WTC11 (cell line): Measurements from ENCODE around the gene MTX1. TPM values are rescaled to one million over a fixed set of nuclear protein-coding genes. Genes with fewer than 3 reads are reported as not detected.
A peak's percentile ranks its signal among the peaks of the same experiment; 100 is the strongest.

Experiments
- ATAC-seq: fragments of 200-7000 bp; cut with Tn5 transposase; 2 replicates; pipeline ENCODE4 v1.10.0; 2021; ENCODE audit warnings: mild to moderate bottlenecking, moderate library complexity
- CTCF ChIA-PET: fragments of 300-600 bp; sonication (Branson Sonifier 250); formaldehyde crosslinking; loops from one replicate; lab custom pipeline; 2021; ENCODE audit warnings: antibody characterized with exemption; lab: Charles Lee
- POLR2A ChIA-PET: fragments of 350-600 bp; sonication (Branson Sonifier 250); formaldehyde crosslinking; loops from one replicate; lab custom pipeline; 2021; ENCODE audit warnings: antibody characterized with exemption; lab: Charles Lee
- DNase-seq: peaks from one replicate; pipeline ENCODE4 v3.0.0; 2021; ENCODE audit warnings: low spot score
- H3K27ac Mint-ChIP-seq: 2 replicates; pipeline ENCODE4 v1.8.0; 2021; ENCODE audit warnings: mixed read lengths
- H3K27me3 Mint-ChIP-seq: 2 replicates; pipeline ENCODE4 v1.8.0; 2021; ENCODE audit warnings: low read depth, mild to moderate bottlenecking, moderate library complexity, mixed read lengths
- H3K36me3 Mint-ChIP-seq: 2 replicates; pipeline ENCODE4 v1.8.0; 2021; ENCODE audit warnings: mixed read lengths
- H3K4me1 Mint-ChIP-seq: 2 replicates; pipeline ENCODE4 v1.8.0; 2022; ENCODE audit warnings: mixed read lengths
- H3K4me3 Mint-ChIP-seq: 2 replicates; pipeline ENCODE4 v1.8.0; 2021; ENCODE audit warnings: mild to moderate bottlenecking, moderate library complexity, mixed read lengths
- H3K9me3 Mint-ChIP-seq: 2 replicates; pipeline ENCODE4 v1.8.0; 2021; ENCODE audit warnings: mixed read lengths
- ATF1 ChIP-seq: sonication (generic); formaldehyde crosslinking; IDR thresholded peaks from 2 replicates; pipeline ENCODE4 v1.8.1; 2023; ENCODE audit warnings: mild to moderate bottlenecking, moderate library complexity, missing genetic modification reagents
- CDX4 ChIP-seq: fragments of 250-450 bp; sonication (Bioruptor Pico); IDR thresholded peaks from 2 replicates; pipeline ENCODE4 v1.9.0; 2021; ENCODE audit warnings: moderate library complexity, mild to moderate bottlenecking, inconsistent platforms, borderline replicate concordance
- CTCF ChIP-seq: fragments of 200-600 bp; IDR thresholded peaks from 2 replicates; pipeline ENCODE4 v1.8.0; 2022; ENCODE audit warnings: antibody characterized with exemption
- EMX1 ChIP-seq: fragments of 250-450 bp; sonication (Bioruptor Pico); IDR thresholded peaks from 2 replicates; pipeline ENCODE4 v1.8.0; 2021; ENCODE audit warnings: mild to moderate bottlenecking
- ETV6 ChIP-seq: sonication (generic); formaldehyde crosslinking; IDR thresholded peaks from 2 replicates; pipeline ENCODE4 v1.8.1; 2022; ENCODE audit warnings: mild to moderate bottlenecking, missing genetic modification reagents
- FOXJ3 ChIP-seq: sonication (generic); formaldehyde crosslinking; IDR thresholded peaks from 2 replicates; pipeline ENCODE4 v1.9.0; 2021; ENCODE audit warnings: missing genetic modification reagents, mild to moderate bottlenecking, borderline replicate concordance
- NFATC4 ChIP-seq: fragments of 250-450 bp; sonication (Bioruptor Pico); IDR thresholded peaks from 2 replicates; pipeline ENCODE4 v1.9.0; 2021; ENCODE audit warnings: mild to moderate bottlenecking
- PRRX2 ChIP-seq: fragments of 250-450 bp; sonication (Bioruptor Pico); IDR thresholded peaks from 2 replicates; pipeline ENCODE4 v1.8.0; 2021; ENCODE audit warnings: mild to moderate bottlenecking
- ZNF263 ChIP-seq: sonication (generic); formaldehyde crosslinking; IDR thresholded peaks from 2 replicates; pipeline ENCODE4 v1.8.1; 2022; ENCODE audit warnings: low read depth, mild to moderate bottlenecking, moderate library complexity, missing genetic modification reagents
- ZNF425 ChIP-seq: fragments of 250-450 bp; sonication (Bioruptor Pico); conservative IDR thresholded peaks from 2 replicates; pipeline ENCODE4 v1.9.0; 2021; ENCODE audit warnings: mild to moderate bottlenecking
- total RNA-seq: library from RNA; stranded (reverse); gene quantifications from 3 replicates; pipeline ENCODE4 v1.2.3, GENCODE V29; 2021
- TF ChIP-seq, protein P1 (sequence below): sonication (generic); formaldehyde crosslinking; IDR thresholded peaks from 2 replicates; pipeline ENCODE4 v1.8.0; 2022; ENCODE audit warnings: mild to moderate bottlenecking, missing genetic modification reagents
- TF ChIP-seq, protein P2 (sequence below): sonication (generic); formaldehyde crosslinking; IDR thresholded peaks from 2 replicates; pipeline ENCODE4 v1.8.1; 2023; ENCODE audit warnings: mild to moderate bottlenecking, missing genetic modification reagents, moderate library complexity
- TF ChIP-seq, protein P3 (sequence below): sonication (generic); formaldehyde crosslinking; IDR thresholded peaks from 2 replicates; pipeline ENCODE4 v1.8.1; 2023; ENCODE audit warnings: mild to moderate bottlenecking, moderate library complexity, missing genetic modification reagents
- TF ChIP-seq, protein P4 (sequence below): fragments of 250-450 bp; sonication (Bioruptor Pico); IDR thresholded peaks from 2 replicates; pipeline ENCODE4 v1.8.0; 2021; ENCODE audit warnings: mild to moderate bottlenecking

MTX1 gene
- total RNA-seq, 1 experiment from 2014 or later = 62.8 TPM

- no peak overlapping the region for H3K4me3 Mint-ChIP-seq
- peaks cover 19% of the 10 kb centered on the region for H3K4me1 Mint-ChIP-seq
- peaks cover 30% of the 10 kb centered on the region for H3K36me3 Mint-ChIP-seq
- TF ChIP-seq, protein P1, sequence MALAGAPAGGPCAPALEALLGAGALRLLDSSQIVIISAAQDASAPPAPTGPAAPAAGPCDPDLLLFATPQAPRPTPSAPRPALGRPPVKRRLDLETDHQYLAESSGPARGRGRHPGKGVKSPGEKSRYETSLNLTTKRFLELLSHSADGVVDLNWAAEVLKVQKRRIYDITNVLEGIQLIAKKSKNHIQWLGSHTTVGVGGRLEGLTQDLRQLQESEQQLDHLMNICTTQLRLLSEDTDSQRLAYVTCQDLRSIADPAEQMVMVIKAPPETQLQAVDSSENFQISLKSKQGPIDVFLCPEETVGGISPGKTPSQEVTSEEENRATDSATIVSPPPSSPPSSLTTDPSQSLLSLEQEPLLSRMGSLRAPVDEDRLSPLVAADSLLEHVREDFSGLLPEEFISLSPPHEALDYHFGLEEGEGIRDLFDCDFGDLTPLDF (CRISPR knock-in tag) = no peak
- TF ChIP-seq, protein P2, sequence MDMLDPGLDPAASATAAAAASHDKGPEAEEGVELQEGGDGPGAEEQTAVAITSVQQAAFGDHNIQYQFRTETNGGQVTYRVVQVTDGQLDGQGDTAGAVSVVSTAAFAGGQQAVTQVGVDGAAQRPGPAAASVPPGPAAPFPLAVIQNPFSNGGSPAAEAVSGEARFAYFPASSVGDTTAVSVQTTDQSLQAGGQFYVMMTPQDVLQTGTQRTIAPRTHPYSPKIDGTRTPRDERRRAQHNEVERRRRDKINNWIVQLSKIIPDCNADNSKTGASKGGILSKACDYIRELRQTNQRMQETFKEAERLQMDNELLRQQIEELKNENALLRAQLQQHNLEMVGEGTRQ (CRISPR knock-in tag) = no peak
- TF ChIP-seq PRRX2 (peak; percentile 74), FOXJ3 (CRISPR knock-in tag) (no peak), EMX1 (peak; percentile 70), ZNF263 (CRISPR knock-in tag) (peak; percentile 55; the same call in 1 of the 2 replicates), CTCF (0 out of 2 replicates have a peak, but pooled peaks have one; percentile 13), ZNF425 (CRISPR knock-in tag) (0 out of 2 replicates have a peak, but pooled peaks have one; percentile 25), ETV6 (CRISPR knock-in tag) (0 out of 2 replicates have a peak, but pooled peaks have one; percentile 24), NFATC4 (CRISPR knock-in tag) (0 out of 2 replicates have a peak, but pooled peaks have one; percentile 12), CDX4 (CRISPR knock-in tag) (no peak), ATF1 (no peak)
- TF ChIP-seq, protein P3, sequence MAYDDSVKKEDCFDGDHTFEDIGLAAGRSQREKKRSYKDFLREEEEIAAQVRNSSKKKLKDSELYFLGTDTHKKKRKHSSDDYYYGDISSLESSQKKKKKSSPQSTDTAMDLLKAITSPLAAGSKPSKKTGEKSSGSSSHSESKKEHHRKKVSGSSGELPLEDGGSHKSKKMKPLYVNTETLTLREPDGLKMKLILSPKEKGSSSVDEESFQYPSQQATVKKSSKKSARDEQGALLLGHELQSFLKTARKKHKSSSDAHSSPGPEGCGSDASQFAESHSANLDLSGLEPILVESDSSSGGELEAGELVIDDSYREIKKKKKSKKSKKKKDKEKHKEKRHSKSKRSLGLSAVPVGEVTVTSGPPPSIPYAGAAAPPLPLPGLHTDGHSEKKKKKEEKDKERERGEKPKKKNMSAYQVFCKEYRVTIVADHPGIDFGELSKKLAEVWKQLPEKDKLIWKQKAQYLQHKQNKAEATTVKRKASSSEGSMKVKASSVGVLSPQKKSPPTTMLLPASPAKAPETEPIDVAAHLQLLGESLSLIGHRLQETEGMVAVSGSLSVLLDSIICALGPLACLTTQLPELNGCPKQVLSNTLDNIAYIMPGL (CRISPR knock-in tag) = 0 out of 2 replicates have a peak, but pooled peaks have one; percentile 13
- TF ChIP-seq, protein P4, sequence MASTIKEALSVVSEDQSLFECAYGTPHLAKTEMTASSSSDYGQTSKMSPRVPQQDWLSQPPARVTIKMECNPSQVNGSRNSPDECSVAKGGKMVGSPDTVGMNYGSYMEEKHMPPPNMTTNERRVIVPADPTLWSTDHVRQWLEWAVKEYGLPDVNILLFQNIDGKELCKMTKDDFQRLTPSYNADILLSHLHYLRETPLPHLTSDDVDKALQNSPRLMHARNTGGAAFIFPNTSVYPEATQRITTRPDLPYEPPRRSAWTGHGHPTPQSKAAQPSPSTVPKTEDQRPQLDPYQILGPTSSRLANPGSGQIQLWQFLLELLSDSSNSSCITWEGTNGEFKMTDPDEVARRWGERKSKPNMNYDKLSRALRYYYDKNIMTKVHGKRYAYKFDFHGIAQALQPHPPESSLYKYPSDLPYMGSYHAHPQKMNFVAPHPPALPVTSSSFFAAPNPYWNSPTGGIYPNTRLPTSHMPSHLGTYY (CRISPR knock-in tag) = 0 out of 2 replicates have a peak, but pooled peaks have one; percentile 66
- H3K27ac Mint-ChIP-seq = no peak overlapping the region
- H3K27me3 Mint-ChIP-seq = peaks cover 9% of the 10 kb centered on the region
- ChIA-PET POLR2A (interaction anchor here (1.1 to 1.5 kb wide), 3 partner anchors 10 to 118 kb away, joined by 3 to 5 read pairs (median 4); no protein-coding TSS in a partner anchor), CTCF (interaction anchor here (0.6 to 4.8 kb wide), 12 partner anchors 10 to 523 kb away, joined by 3 to 51 read pairs (median 10); partner anchors contain the start of genes ADAM15, KRTCAP2, RUSC1 and TRIM46)
- DNase-seq (no peak), ATAC-seq (no peak)
- H3K9me3 Mint-ChIP-seq = no peaks in the 10 kb centered on the region
Observed at GRCh38 chr1:155205969-155206593, 2.4 kb upstream of the MTX1 start.
